ENCODE measurements around the gene DIRAS1. TPM values are rescaled to one million over a fixed set of nuclear protein-coding genes. Genes with fewer than 3 reads are reported as not detected.

DIRAS1 gene
- total and polyA plus RNA-seq, 8 donors, result 2.4 to 16.3 (median 3.4) TPM

DNA sequence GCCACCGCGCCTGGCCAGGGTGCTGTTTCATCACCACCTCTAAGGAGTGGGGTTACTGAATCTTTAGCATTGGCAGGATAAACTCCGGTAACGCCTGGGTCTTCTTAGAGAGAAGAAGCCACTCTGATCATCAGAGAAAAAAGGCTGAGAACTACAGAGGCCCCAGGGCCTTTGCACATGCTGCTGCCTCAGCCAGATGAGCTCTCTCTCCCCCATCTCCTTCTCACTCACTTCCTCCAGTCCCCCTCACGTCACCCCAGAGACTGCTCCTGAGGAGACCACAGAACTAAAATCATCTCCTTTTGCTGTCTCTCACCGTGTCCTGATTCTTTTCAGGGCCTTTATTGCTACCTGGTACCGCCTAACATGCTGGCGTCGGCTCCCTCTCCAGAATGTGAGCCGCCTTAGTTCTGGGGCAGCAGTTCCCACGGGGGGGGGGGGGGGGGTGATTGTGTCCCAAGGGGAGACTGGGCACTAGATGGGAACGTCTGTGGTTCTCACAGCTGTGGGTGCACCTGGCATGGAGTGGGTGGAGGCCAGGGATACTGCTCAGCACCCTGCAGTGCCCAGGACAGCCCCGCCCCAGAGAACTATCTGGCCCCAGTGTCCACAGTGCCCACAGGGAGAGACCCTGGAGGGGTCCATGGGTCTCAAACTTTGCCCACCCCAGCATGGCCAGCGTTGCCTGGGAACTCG lies 5.1 kb upstream of the DIRAS1 start:
- H3K4me3 ChIP-seq, result no peak overlapping the region
- ATAC-seq (peak in 3 of 4 donors; percentile 51 to 83 (median 57)), FAIRE-seq (no peak), DNase-seq (peak in 5 of 6 donors; percentile 24 to 71 (median 68))
- no peak overlapping the region for H3K27ac ChIP-seq
- H3K4me1 ChIP-seq, result no peaks in the 10 kb centered on the region
- no peaks in the 10 kb centered on the region for H3K9me3 ChIP-seq
- intact Hi-C loops (cut with DNase I), result no loop called here
- 42 to 52% methylated on average over 13 to 15 of the region's 15 CpGs for WGBS, 2 donors
- H3K36me3 ChIP-seq, result no peaks in the 10 kb centered on the region
- TF ChIP-seq, protein P1, sequence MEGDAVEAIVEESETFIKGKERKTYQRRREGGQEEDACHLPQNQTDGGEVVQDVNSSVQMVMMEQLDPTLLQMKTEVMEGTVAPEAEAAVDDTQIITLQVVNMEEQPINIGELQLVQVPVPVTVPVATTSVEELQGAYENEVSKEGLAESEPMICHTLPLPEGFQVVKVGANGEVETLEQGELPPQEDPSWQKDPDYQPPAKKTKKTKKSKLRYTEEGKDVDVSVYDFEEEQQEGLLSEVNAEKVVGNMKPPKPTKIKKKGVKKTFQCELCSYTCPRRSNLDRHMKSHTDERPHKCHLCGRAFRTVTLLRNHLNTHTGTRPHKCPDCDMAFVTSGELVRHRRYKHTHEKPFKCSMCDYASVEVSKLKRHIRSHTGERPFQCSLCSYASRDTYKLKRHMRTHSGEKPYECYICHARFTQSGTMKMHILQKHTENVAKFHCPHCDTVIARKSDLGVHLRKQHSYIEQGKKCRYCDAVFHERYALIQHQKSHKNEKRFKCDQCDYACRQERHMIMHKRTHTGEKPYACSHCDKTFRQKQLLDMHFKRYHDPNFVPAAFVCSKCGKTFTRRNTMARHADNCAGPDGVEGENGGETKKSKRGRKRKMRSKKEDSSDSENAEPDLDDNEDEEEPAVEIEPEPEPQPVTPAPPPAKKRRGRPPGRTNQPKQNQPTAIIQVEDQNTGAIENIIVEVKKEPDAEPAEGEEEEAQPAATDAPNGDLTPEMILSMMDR (IDR thresholded peaks at IDR 0.05), result no peak
- no peaks in the 10 kb centered on the region for H3K27me3 ChIP-seq

DNA sequence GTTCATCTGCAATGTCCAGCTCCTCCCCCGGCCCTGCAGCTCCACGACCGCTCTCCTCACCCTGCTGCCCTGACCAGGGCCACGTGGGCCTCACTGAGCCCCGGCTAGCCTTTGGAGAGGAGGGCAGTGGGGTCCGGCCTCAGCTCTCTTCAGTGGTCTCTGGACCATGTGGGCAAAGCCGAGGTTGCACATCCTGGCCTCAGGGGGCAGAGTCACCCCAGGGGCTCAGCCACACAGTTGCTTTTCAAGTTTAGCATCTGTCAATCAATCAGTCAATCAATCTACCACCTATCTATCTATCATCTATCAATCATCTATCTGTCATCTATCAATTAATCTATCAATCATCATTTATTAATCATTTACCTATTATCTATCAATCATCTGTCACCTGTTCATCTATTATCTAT lies 3.0 kb upstream of the DIRAS1 start:
- no peaks in the 10 kb centered on the region for H3K27me3 ChIP-seq

DNA sequence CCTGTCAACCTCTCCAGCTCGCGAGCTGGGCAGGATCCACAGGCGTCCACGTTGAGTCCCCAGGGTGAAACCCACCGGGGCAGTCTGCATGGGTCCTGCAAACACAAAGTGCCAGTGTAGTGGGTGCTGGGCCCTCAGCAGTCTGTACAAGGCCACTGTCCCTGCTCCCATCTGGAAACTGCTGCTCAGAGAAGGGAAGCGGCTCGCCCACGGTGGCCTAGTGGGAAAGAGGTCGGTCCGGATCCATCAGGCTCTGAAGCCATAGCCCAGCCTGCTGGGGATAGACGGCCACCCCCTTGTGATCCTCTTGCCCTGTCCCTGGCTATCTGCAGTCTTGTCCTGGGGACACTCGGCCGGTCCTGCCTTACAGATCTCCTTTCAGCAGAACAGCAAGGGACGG lies 2.6 kb upstream of the DIRAS1 start:
- peaks cover 0 to 4% (median 0%) of the 10 kb centered on the region in 3 donors for H3K4me1 ChIP-seq
- no peak for FAIRE-seq
- WGBS, 2 donors, result 74 to 76% methylated on average over 14 of the region's 14 CpGs

More for the DNA sequence above, 3.0 kb upstream of the DIRAS1 start:
- no peaks in the 10 kb centered on the region for H3K36me3 ChIP-seq
- 63 to 68% methylated on average over 7 of the region's 7 CpGs for WGBS, 2 donors
- TF ChIP-seq, protein P1 (IDR thresholded peaks at IDR 0.05), result no peak
- DNase-seq (no peak), FAIRE-seq (no peak), ATAC-seq (no peak)
- intact Hi-C loops (cut with DNase I), result no loop called here
- H3K9me3 ChIP-seq, result no peaks in the 10 kb centered on the region
- peaks cover 0 to 4% (median 0%) of the 10 kb centered on the region in 3 donors for H3K4me1 ChIP-seq
- H3K4me3 ChIP-seq, result no peak overlapping the region
- H3K27ac ChIP-seq, result no peak overlapping the region

DNA sequence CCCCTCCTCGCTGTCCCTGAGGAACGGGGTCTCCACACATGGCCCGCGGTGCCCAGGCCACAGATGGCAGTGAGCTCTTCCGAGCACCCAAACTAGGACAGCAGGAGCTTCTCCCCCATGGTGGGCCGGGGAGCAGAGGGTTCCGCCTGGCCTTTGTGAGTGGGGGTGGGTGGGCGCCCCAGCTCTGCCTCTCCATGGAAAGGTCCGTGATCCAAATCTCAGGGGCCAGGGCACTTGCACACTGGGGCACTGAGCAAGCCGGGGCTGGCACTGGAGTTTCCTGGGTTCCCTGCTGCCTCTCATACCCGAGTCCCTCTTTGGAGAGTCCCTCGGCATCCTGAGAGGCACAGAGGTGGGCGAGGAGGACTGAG lies 2.2 kb upstream of the DIRAS1 start:
- intact Hi-C loops (cut with DNase I), result no loop called here
- Histone ChIP-seq H3K27ac (no peak overlapping the region), H3K9me3 (no peaks in the 10 kb centered on the region), H3K4me1 (peaks cover 0 to 4% (median 0%) of the 10 kb centered on the region in 3 donors), H3K36me3 (no peaks in the 10 kb centered on the region), H3K27me3 (no peaks in the 10 kb centered on the region), H3K4me3 (no peak overlapping the region)
- FAIRE-seq, result no peak
- no peak for ATAC-seq
- TF ChIP-seq, protein P1 (IDR thresholded peaks at IDR 0.05), result no peak
- 79 to 89% methylated on average over 13 of the region's 13 CpGs for WGBS, 2 donors
- no peak for DNase-seq

More for the DNA sequence above, 2.6 kb upstream of the DIRAS1 start:
- Histone ChIP-seq H3K36me3 (no peaks in the 10 kb centered on the region), H3K4me3 (no peak overlapping the region), H3K27ac (no peak overlapping the region), H3K9me3 (no peaks in the 10 kb centered on the region), H3K27me3 (no peaks in the 10 kb centered on the region)
- intact Hi-C loops (cut with DNase I), result no loop called here
- ATAC-seq (no peak), DNase-seq (no peak)
- TF ChIP-seq, protein P1 (IDR thresholded peaks at IDR 0.05), result no peak
